ENCODE data around the gene C20orf144.

The C20orf144 gene

DNA sequence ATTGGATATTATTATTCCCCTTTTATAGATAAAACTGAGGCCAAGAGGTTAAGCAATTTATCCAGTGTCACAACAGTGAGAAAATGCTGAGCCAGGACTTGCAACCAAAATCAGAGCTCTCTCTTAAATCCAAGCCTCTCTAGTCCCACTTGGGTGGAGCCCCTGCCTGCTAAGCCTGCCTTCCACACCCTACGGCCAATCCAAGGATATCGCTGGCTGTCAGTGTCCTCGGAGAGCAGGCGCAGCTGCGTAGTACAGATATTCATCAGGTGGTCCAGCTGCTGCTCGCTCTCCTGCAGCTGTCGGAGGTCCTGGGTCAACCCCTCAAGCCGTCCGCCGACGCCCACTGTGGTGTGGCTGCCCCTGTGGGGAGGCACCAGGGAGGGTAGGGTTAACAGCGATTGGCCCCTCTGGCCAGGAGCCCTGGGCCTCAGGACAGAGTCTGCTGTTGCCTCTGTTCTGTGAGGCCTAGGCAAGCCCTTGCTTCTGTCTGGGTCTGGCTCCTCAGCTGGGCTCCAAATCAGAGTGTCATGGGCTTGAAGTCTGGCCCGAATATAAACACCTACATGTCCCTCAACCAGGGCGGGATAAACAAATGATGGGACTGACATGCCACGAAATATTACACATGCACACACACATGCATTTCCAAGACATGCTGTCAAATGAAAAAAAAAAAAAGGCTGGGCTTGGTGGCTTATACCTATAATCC, 16.0 kb downstream of the C20orf144 start:
- no peak for DNase-seq

- DNase-seq, result peak; percentile 67 to 68
Observed at GRCh38 chr20:33679758-33680485, 17.8 kb downstream of the C20orf144 start.

DNA sequence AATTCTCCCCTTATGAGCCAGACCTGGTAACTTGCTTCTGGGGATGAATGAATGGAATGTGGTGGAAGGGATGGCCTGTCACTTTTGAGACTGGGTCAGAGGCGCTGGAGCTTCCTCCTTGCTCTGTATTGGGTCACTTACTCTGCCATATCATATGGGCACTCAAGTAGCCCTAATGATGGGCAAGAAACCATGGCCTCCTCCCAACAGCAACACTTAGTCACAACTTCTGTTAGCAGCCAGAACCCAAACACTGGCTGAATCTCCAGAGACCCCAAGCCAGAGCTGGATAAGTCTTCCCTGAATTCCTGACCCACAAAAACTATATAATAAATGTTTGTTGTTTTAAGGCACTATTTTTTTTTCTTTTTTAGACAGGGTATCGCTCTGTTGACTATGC, 18.6 kb downstream of the C20orf144 start:
- DNase-seq, result no peak

DNA sequence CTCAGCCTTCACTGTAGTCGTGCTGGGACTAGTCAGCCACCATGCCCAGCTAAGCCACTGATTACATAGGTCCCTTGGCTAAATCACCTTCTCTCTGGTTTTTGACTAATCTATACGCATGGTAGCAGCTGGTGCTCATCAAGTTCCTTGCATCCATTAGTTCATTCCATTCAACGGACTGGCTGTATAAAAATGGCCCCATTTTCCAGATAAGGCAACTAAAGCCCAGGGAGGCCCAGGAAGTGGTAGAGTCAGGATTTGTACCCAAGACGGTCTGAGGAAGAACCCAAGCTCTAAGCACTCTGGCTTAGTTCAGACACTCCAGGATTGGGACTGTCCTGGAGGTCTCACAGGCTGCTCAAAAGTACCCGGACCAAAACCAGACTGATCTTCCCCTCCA, 19.2 kb downstream of the C20orf144 start:
- DNase-seq, result no peak

DNA sequence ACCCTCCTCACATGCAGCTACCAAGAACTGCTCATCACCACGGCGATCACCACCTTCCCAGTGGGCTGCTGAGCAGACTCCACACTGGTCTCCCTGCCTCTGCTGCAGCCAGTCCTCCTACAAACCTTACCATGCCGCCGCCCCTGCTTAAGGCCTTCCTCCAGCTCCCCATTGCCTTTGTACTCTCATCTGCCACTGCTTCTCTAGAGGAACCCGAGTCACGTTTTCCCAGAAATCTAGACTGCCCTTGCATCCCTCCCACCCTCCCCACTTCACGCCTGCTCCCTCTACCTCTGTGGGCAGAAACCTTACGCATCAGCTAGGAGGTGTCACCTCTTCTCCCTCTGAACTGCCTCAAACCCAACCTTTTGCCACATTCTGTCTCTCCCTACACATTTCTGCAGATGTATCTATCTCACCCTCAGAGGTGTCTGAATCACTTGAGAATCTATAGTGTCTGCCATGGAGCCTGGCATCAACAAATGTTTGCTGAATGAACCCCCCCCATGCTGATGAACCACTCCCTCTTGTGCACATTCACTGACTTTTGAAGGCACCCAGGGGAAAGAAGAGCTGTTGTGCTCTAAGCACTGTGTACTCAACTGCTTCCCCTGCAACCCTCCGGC, 19.7 kb downstream of the C20orf144 start:
- no peak for DNase-seq

DNA sequence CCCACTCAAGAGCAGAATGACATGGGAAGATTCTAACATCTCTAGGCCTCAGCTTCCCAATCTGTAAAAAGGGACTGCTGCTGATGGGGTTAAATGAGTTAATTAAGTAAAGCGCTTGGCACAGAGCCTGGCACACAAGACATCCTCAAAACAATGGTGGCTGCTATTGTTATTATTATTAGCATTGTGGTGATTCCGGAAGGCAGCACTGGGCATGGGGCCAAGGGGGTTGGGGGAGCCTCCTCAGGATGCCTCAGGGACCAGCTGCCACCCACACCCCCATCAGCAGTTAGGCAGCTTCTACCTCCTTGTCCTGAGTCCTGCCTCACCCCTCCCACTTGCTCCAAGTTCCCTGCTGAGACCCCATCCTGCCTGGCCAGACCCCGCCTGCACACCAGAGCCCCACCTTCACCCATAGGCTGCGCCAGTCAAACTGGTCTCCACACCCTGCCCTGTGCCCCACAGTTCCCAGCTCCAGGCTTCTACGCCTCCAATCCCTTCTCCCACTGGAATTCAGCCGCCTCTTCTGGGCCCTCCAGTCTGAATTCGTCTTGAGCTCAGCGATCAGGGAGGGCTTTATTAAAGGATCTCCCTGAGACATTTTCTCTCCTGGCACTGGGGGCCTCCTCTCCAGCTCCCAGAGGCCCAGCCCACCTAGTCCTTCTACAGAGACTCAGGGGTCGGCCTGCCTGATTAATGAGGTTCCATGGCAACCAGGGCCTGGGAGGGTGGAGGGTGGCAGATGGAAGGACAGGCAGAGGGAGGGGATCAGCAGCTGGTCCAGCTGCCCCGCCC, 22.6 kb downstream of the C20orf144 start:
- DNase-seq, result no peak

GRCh38 chr20:33685328-33686099, 23.4 kb downstream of the C20orf144 start:
- peak; percentile 30 to 45 for DNase-seq

DNA sequence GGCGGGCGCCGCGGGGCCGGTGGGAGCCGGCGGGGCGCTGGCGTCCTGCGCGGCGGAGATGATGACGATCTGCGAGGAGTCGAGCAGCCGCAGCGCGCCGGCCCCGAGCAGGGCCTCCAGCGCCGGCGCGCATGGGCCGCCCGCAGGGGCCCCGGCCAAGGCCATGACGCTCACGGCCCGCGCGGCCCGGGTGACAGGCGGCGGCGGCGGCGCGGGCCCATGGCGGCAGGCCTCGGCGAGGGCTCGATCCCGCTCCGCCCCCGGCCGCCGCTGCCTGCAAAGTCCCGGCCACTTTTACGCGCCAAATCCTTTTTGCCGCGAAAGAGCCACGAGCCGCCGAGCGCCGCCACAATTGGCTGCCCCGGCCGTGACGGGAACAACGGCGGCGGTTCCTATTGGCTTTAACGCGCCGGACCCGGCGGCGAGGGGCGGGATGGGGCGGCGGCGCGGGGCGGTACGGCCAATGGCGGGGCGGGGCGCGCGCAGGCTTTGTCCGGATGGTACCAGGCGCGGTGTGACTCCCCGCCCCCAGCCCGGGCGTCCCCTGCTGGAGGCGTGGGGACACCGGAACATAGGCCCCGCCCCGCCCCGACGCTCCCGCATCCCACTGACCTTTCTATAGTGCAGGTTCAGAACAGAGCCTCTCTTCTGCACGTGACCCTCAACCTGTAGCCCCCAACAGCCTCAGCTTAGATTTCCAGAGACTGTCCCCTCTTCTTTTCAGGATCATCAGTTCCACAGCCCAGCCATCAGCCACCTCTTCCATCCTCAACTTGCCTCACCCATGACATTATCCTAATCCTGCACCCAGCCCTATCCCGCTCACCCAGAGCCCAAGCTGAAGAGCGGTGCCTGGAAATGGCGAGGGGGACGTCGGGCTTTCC, 24.2 kb downstream of the C20orf144 start, which contains the start of gene E2F1:
TSS of gene E2F1 (minus strand) at position 286 of the 884 bp plus-strand sequence. CDS start at position 165, 121 bp downstream.
- peak; percentile 93 to 96 for DNase-seq

DNA sequence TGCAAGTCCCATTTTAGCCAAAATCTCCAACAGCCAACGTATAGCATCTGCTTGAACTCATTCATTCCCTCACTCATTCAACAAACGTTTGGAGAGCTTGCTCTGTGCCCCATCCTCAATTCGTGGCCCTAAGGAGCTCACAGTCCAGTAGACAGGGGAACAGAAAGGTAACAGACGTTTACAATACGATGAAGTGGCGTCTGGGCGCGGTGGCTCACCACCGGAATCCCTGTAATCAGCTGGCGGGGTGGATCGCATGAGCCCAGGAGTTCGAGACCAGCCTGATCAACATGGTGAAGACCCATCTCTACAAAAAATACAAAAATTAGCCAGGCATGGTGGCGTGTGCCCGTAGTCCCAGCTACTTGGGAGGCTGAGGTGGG, 24.8 kb downstream of the C20orf144 start:
- DNase-seq, result no peak

DNA sequence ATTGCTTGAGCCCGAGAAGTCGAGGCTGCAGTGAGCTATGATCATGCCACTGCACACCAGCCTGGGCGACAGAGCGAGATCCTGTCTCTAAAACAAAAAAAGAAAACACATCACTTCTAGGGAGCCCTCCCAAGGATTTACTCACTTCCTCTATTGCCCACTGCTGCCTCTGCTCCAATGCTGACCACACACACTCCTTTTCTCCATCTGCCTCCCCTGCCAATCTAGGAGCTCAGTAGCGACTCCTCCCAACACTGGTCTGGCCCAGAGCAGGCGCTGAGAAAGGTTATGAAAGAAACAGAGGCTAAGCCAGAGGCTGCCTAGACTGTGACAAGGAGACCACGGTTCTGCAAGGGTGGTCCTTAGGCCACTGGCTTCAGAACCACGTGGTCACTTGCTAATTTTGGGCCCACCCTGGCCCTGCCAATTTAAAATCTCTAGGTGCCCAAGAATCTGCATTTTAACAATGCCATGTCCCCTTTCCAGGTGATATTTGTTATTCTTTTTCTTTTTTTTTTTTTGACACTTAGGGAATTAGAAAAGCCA, 25.3 kb downstream of the C20orf144 start:
- no peak for DNase-seq

- no peak for DNase-seq
Observed at GRCh38 chr20:33687993-33688937, 26.1 kb downstream of the C20orf144 start.

DNA sequence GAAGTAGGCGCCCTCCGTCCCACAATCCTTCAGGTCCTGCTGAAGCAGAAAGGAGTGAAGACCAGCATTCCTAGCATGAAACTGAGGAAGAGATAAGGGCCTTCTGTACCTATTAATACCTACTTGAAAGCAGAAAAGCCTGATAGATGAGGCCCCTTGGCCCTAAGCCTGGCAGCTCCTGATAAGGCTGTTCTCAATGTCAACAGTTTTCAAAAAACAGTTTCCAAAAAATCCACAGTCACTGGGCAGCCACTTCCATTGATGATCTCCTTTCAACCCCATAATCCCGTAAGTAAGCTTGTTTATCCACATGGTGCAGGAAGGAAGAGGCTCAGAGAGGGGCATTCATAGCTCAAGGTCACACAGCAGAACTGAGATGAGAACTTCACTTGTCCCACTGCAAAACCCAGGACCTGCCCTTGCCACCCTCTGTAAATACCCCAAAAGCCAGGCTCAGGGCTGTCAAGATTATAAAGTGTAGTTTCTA, 26.9 kb downstream of the C20orf144 start:
- DNase-seq, result no peak

DNA sequence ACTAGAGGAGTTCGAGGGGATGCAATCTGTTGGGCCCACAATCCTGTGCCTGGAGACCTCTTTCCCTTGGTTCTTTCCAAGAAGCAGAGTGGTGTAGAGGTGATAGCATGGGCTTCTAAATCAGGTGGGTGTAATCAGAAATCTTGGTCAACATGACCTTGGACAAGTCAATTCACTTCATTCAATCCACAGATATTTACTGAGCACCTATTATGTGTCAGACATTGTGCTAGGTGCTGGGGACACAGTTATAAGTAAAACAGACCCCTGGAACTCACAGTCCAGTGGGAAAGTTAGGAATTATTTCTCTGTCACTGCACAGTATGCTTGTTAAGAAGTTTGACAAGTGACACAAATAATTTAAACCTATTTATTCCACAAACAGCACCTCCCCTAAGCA, 27.4 kb downstream of the C20orf144 start:
- no peak for DNase-seq

DNA sequence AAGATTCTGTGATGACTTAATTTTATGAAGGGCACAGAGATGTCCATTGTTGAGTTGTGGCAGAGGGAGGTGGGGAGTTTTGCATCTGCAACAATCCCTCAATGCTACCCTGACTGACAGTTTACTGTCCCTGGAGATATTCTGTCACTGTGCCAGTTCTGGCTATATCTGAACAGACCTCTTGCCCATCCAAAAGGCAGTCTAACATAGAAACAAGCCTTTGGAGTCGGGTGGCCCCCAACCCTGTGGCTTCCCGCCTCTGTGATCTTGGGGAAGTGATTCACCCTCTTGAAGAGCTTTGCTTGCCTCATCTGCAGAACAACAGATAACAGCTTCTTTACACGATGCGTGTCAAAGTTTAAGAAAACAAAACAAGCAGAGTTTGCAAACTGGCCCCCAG, 27.8 kb downstream of the C20orf144 start:
- peak; percentile 38 to 62 for DNase-seq

GRCh38 chr20:33693289-33693688, 31.2 kb downstream of the C20orf144 start:
- DNase-seq, result no peak

- DNase-seq, result no peak
Observed at GRCh38 chr20:33693741-33694638, 31.9 kb downstream of the C20orf144 start.

- DNase-seq, result no peak
Observed at GRCh38 chr20:33694639-33695012, 32.5 kb downstream of the C20orf144 start.

DNA sequence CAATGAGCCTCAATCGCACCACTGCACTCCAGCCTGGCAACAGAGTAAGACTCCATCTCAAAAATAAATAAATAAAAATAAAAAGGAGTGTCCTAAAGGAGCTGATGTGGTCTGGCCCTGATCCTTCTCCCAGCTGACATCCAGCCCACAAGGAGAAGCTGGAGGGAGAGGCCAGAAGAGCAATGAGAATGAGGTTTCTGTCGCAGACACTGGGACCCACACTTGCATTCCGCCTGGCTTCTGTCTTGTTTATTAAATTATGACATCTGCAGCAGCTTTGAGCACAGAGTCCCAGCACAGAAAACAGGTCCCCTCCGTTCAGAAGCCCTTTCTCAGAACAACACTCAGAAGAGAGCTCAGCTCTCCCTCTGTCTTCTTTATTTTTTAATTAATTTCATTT, 34.3 kb downstream of the C20orf144 start:
- no peak for DNase-seq

GRCh38 chr20:33697129-33697528, 35.0 kb downstream of the C20orf144 start:
- no peak for DNase-seq
